Psoas muscle (tissue), 8 donors: Measurements from ENCODE around the gene CLASRP. TPM values are rescaled to one million over a fixed set of nuclear protein-coding genes. Genes with fewer than 3 reads are reported as not detected.
A peak's percentile ranks its signal among the peaks of the same experiment; 100 is the strongest.

Experiments
- ATAC-seq, 4 donors: fragments of 200-7000 bp; cut with Tn5 transposase; one replicate each; pipeline ENCODE4 v1.9.1; 2020; ENCODE audit warnings: moderate library complexity in 3 of 4, mild to moderate bottlenecking in 2 of 4
- DNase-seq, 2 donors: peaks; one replicate each; pipeline ENCODE4 v3.0.0-alpha.2; 2020
- H3K27ac ChIP-seq: fragments of 200-600 bp; one replicate; pipeline ENCODE4 v1.8.0; 2022
- H3K27me3 ChIP-seq, 3 donors: fragments of 200-600 bp in 1 of 3; one replicate each; pipeline versions ENCODE4 v1.6.1 to v1.8.0; 2013 to 2022; ENCODE audit warnings: low read length in 2 of 3, mild to moderate bottlenecking in 2 of 3, moderate library complexity in 1 of 3; ENCODE audit not compliant: insufficient read depth in 3 of 3
- H3K36me3 ChIP-seq, 2 donors: fragments of 200-600 bp in 1 of 2; one replicate each; pipeline versions ENCODE4 v1.6.1 to v1.8.0; 2013 to 2022; ENCODE audit warnings: low read depth in 1 of 2, mild to moderate bottlenecking in 1 of 2, moderate library complexity in 1 of 2; ENCODE audit not compliant: insufficient read depth in 1 of 2
- H3K4me1 ChIP-seq: fragments of 200-600 bp; one replicate; pipeline ENCODE4 v1.8.0; 2022
- H3K4me3 ChIP-seq: fragments of 200-600 bp; one replicate; pipeline ENCODE4 v1.8.0; 2022; ENCODE audit warnings: mild to moderate bottlenecking
- H3K9me3 ChIP-seq: fragments of 200-600 bp; one replicate; pipeline ENCODE4 v1.8.0; 2022
- CTCF ChIP-seq: fragments of 200-600 bp; IDR thresholded peaks from one replicate; pipeline ENCODE4 v1.8.0; 2022; ENCODE audit warnings: antibody characterized with exemption
- WGBS, 3 donors: extraction: QIAGEN DNeasy Blood & Tissue Kit; methylation state at CpG; one replicate each; pipeline versions ENCODE4 v1.1.6 to v1.1.7; 2013; 5-methylcytosine and 5-hydroxymethylcytosine counted together
- intact Hi-C, 2 donors: fragments of 100-400 bp; cut with DNase I; formaldehyde crosslinking; loops; one replicate each; pipeline versions ENCODE4 v1.11.0 to v1.14.2; 2022
- polyA plus RNA-seq, 3 donors: library from polyadenylated mRNA; stranded (reverse); fragments of 200-250 nt; gene quantifications; one replicate each; pipeline ENCODE4 v1.2.3, GENCODE V29; 2013
- total RNA-seq, 4 donors: library from RNA; stranded (reverse); fragmentation: NEBNext Ultra II Directional in 2 of 4; extraction: Animal tissue kit (Norgen Biotek cat#: 25700) in 2 of 4; gene quantifications; one replicate each; pipeline versions ENCODE4 v1.2.1 to v1.2.4, GENCODE V29; 2021 to 2023
- donor health status: healthy with polysubstance abuse.
- donor health status: DM: no; HTN: no; CAD: no; lungs with moderate emphysema.
- donor health status: Bipolar disorder and iron deficiency.
- donor health status: healthy.
- donor health status: DM: yes; HTN: yes; CAD: no.
- donor health status: DM: no; HTN: no; CAD: no.
- donor health status: DM: no; HTN: no; CAD: no.
- donor health status: DM: yes; HTN: yes; CAD: no.

Gene CLASRP
- total and polyA plus RNA-seq, 7 donors: 30.8 to 65.9 (median 37.4) TPM

- WGBS, 3 donors: 75 to 83% (median 79%) methylated on average over 4 of the region's 4 CpGs
- no peak for TF ChIP-seq CTCF
- ATAC-seq (no peak), DNase-seq (no peak)
- H3K4me1 ChIP-seq: peaks cover 46% of the 10 kb centered on the region
- H3K4me3 ChIP-seq: no peak overlapping the region
- H3K36me3 ChIP-seq: no peaks in the 10 kb centered on the region
- H3K27me3 ChIP-seq: no peaks in the 10 kb centered on the region
- no peak overlapping the region for H3K27ac ChIP-seq
- intact Hi-C loops: no loop called here
- no peaks in the 10 kb centered on the region for H3K9me3 ChIP-seq
Measured at GRCh38 chr19:45114116-45114515, 75.3 kb downstream of the CLASRP start.

- 53 to 60% (median 58%) methylated on average over 21 of the region's 21 CpGs for WGBS, 3 donors
- no peak overlapping the region for H3K4me3 ChIP-seq
- H3K36me3 ChIP-seq: no peaks in the 10 kb centered on the region
- intact Hi-C loops: no loop called here
- no peaks in the 10 kb centered on the region for H3K27me3 ChIP-seq
- H3K4me1 ChIP-seq: peaks cover 44% of the 10 kb centered on the region
- DNase-seq (peak; percentile 47 to 73), ATAC-seq (peak; percentile 90 to 93 (median 92))
- peak overlapping the region; percentile 89 for H3K27ac ChIP-seq
- no peaks in the 10 kb centered on the region for H3K9me3 ChIP-seq
- TF ChIP-seq CTCF: no peak
Measured at GRCh38 chr19:45115809-45116615, 77.2 kb downstream of the CLASRP start.

- DNase-seq: no peak
- no peak for ATAC-seq
- Histone ChIP-seq H3K36me3 (no peaks in the 10 kb centered on the region), H3K27ac (peak overlapping the region; percentile 89), H3K4me3 (no peak overlapping the region), H3K4me1 (peaks cover 44% of the 10 kb centered on the region), H3K27me3 (no peaks in the 10 kb centered on the region), H3K9me3 (no peaks in the 10 kb centered on the region)
- TF ChIP-seq CTCF: no peak
- intact Hi-C loops: no loop called here
- WGBS, 3 donors: 74 to 82% (median 76%) methylated on average over 16 of the region's 16 CpGs
Measured at GRCh38 chr19:45117167-45117594, 78.3 kb downstream of the CLASRP start.

GRCh38 chr19:45117671-45118070 lies 78.8 kb downstream of the CLASRP start:
- Histone ChIP-seq H3K4me3 (no peak overlapping the region), H3K36me3 (no peaks in the 10 kb centered on the region), H3K4me1 (peaks cover 44% of the 10 kb centered on the region), H3K27me3 (no peaks in the 10 kb centered on the region), H3K27ac (peak overlapping the region; percentile 89), H3K9me3 (no peaks in the 10 kb centered on the region)
- DNase-seq: no peak
- no peak for ATAC-seq
- WGBS, 3 donors: 71 to 83% (median 73%) methylated on average over 12 of the region's 12 CpGs
- intact Hi-C loops: no loop called here
- no peak for TF ChIP-seq CTCF
